ENCODE results near the gene PRDM16.

GRCh38 chr1:3168678-3169077 is 99.7 kb downstream of the PRDM16 start:
- TF ChIP-seq EZH2 (IDR thresholded peaks at IDR 0.05; ENCODE audit: borderline replicate concordance, insufficient read depth, low read length, poor library complexity, severe bottlenecking) (no peak), RAD21 (conservative IDR thresholded peaks at IDR 0.05) (no peak), CTCF (IDR thresholded peaks at IDR 0.05; ENCODE audit: poor library complexity, severe bottlenecking) (no peak), MXI1 (conservative IDR thresholded peaks at IDR 0.05; ENCODE audit: poor library complexity, severe bottlenecking) (no peak), TAF1 (IDR thresholded peaks at IDR 0.05; ENCODE audit: low read depth) (no peak)

All from neural cell (in vitro differentiated cells).